H1 (cell line): ENCODE measurements around the gene EEF1AKMT3. TPM values are rescaled to one million over a fixed set of nuclear protein-coding genes. Genes with fewer than 3 reads are reported as not detected.

ENCODE experiments used
- CTCF ChIA-PET: fragments of 300-600 bp; sonication (Branson Sonifier 250); formaldehyde crosslinking; loops from one replicate; lab custom pipeline; 2021; ENCODE audit not compliant: partially characterized antibody; lab: Charles Lee
- POLR2A ChIA-PET: fragments of 300-600 bp; sonication (Branson Sonifier 250); formaldehyde crosslinking; loops from one replicate; lab custom pipeline; 2021; ENCODE audit warnings: inconsistent platforms; ENCODE audit not compliant: partially characterized antibody; lab: Charles Lee
- DNase-seq, 2 experiments: peaks; one replicate each; pipeline versions ENCODE4 v3.0.0 to v3.0.0-alpha.2; 2010 to 2022; ENCODE audit warnings: low spot score in 2 of 2, low read depth in 1 of 2, mixed read lengths in 1 of 2
- FAIRE-seq: peaks from 2 replicates; lab custom pipeline; 2011; peaks lifted over from hg19 to GRCh38; lab: Jason Lieb, UNC
- H2AFZ ChIP-seq: 2 replicates; pipeline ENCODE4 v1.8.1; 2012; ENCODE audit warnings: low read length, inconsistent platforms
- H2AK5ac ChIP-seq: 2 replicates; pipeline ENCODE4 v1.6.1; 2013; ENCODE audit warnings: low read depth, low read length
- H2BK120ac ChIP-seq: replicated peaks from 2 replicates; pipeline ENCODE3; 2013; ENCODE audit warnings: low read depth, low read length, inconsistent platforms
- H2BK12ac ChIP-seq: 2 replicates; pipeline ENCODE4 v1.6.1; 2013; ENCODE audit warnings: low read depth, low read length
- H2BK15ac ChIP-seq: 2 replicates; pipeline ENCODE4 v1.6.1; 2013; ENCODE audit warnings: low read length
- H2BK20ac ChIP-seq: 2 replicates; pipeline ENCODE4 v1.6.1; 2013; ENCODE audit warnings: low read length
- H2BK5ac ChIP-seq: 2 replicates; pipeline ENCODE4 v1.6.1; 2013; ENCODE audit warnings: low read depth, low read length
- H3K14ac ChIP-seq: 2 replicates; pipeline ENCODE4 v1.6.1; 2013; ENCODE audit warnings: inconsistent platforms; ENCODE audit not compliant: insufficient read length
- H3K18ac ChIP-seq: 2 replicates; pipeline ENCODE4 v1.6.1; 2013; ENCODE audit warnings: low read length; ENCODE audit errors: extremely low read depth
- H3K23ac ChIP-seq: 2 replicates; pipeline ENCODE4 v1.6.1; 2013; ENCODE audit warnings: inconsistent platforms; ENCODE audit not compliant: insufficient read length
- H3K23me2 ChIP-seq: 2 replicates; pipeline ENCODE4 v1.6.1; 2013; ENCODE audit warnings: low read depth, low read length
- H3K27ac ChIP-seq: 2 replicates; pipeline ENCODE4 v1.6.1; 2011; ENCODE audit warnings: low read depth, low read length, inconsistent platforms
- H3K27me3 ChIP-seq, 4 experiments: replicated peaks in 1 of 4; 1 replicate in 1 of 4; 2 replicates in 3 of 4; pipeline versions ENCODE4 v1.6.1 to v1.8.1; 2011 to 2013; ENCODE audit warnings: low read length in 3 of 4, mild to moderate bottlenecking in 3 of 4, inconsistent platforms in 2 of 4, mixed read lengths in 2 of 4, moderate library complexity in 1 of 4; ENCODE audit not compliant: control insufficient read depth in 3 of 4, insufficient read depth in 3 of 4; ENCODE audit errors: extremely low read depth in 1 of 4
- H3K36me3 ChIP-seq, 4 experiments: 2 replicates each; pipeline versions ENCODE4 v1.6.1 to v1.8.1; 2011 to 2013; ENCODE audit warnings: mild to moderate bottlenecking in 4 of 4, low read length in 3 of 4, moderate library complexity in 2 of 4, control low read depth in 1 of 4, inconsistent platforms in 1 of 4; ENCODE audit not compliant: insufficient read depth in 4 of 4, control insufficient read depth in 2 of 4
- H3K4ac ChIP-seq: replicated peaks from 2 replicates; pipeline ENCODE3; 2013; ENCODE audit warnings: low read length, low read depth, mixed read lengths, inconsistent platforms; ENCODE audit not compliant: insufficient read length
- H3K4me1 ChIP-seq, 4 experiments: replicated peaks in 1 of 4; 1 replicate in 1 of 4; 2 replicates in 3 of 4; pipeline versions ENCODE4 v1.6.1 to v1.8.1; 2011 to 2013; ENCODE audit warnings: low read length in 3 of 4, inconsistent platforms in 2 of 4, mixed read lengths in 1 of 4; ENCODE audit not compliant: insufficient read depth in 4 of 4, control insufficient read depth in 3 of 4
- H3K4me2 ChIP-seq, 2 experiments: 2 replicates each; pipeline versions ENCODE4 v1.6.1 to v1.8.1; 2011 to 2013; ENCODE audit warnings: low read depth in 2 of 2, low read length in 2 of 2, control low read depth in 1 of 2, inconsistent platforms in 1 of 2, mild to moderate bottlenecking in 1 of 2; ENCODE audit not compliant: insufficient read depth in 1 of 2
- H3K4me3 ChIP-seq, 4 experiments: fragments of 200-600, 300-600 bp in 1 of 4; sonication (generic), shearing (Covaris generic), sonication (Bioruptor Twin) in 1 of 4; 2 replicates each; pipeline versions ENCODE4 v1.5.1 to v1.8.1; 2011 to 2016; ENCODE audit warnings: low read length in 4 of 4, low read depth in 3 of 4, control low read depth in 2 of 4, inconsistent platforms in 2 of 4, mild to moderate bottlenecking in 2 of 4, mixed read lengths in 1 of 4, moderate library complexity in 1 of 4; ENCODE audit not compliant: insufficient read depth in 2 of 4; ENCODE audit errors: extremely low read depth in 1 of 4
- H3K56ac ChIP-seq: replicated peaks from 2 replicates; pipeline ENCODE3; 2013; ENCODE audit warnings: low read depth, mild to moderate bottlenecking, mixed read lengths, low read length, inconsistent platforms; ENCODE audit not compliant: insufficient read length
- H3K79me1 ChIP-seq: 2 replicates; pipeline ENCODE4 v1.6.1; 2013; ENCODE audit warnings: low read depth, low read length, control low read depth
- H3K79me2 ChIP-seq, 2 experiments: 2 replicates each; pipeline versions ENCODE4 v1.6.1 to v1.8.1; 2012 to 2013; ENCODE audit warnings: low read length in 2 of 2, mild to moderate bottlenecking in 2 of 2, inconsistent platforms in 1 of 2; ENCODE audit not compliant: insufficient read depth in 2 of 2, control insufficient read depth in 1 of 2
- H3K9ac ChIP-seq, 4 experiments: replicated peaks in 1 of 4; 1 replicate in 1 of 4; 2 replicates in 3 of 4; pipeline versions ENCODE4 v1.6.1 to v1.8.1; 2011 to 2013; ENCODE audit warnings: low read depth in 3 of 4, low read length in 3 of 4, control low read depth in 2 of 4, mild to moderate bottlenecking in 2 of 4, moderate library complexity in 2 of 4, inconsistent platforms in 1 of 4; ENCODE audit errors: extremely low read depth in 1 of 4
- H3K9me3 ChIP-seq, 2 experiments: 2 replicates each; pipeline versions ENCODE4 v1.6.1 to v1.8.1; 2012 to 2013; ENCODE audit warnings: mild to moderate bottlenecking in 2 of 2, moderate library complexity in 2 of 2, control low read depth in 1 of 2, inconsistent platforms in 1 of 2, low read depth in 1 of 2, low read length in 1 of 2, mixed read lengths in 1 of 2; ENCODE audit not compliant: insufficient read depth in 2 of 2
- H4K20me1 ChIP-seq, 2 experiments: replicated peaks in 1 of 2; 2 replicates each; pipeline versions ENCODE3 to v1.8.1; 2011 to 2013; ENCODE audit warnings: inconsistent platforms in 2 of 2, low read length in 2 of 2, mild to moderate bottlenecking in 1 of 2; ENCODE audit not compliant: insufficient read depth in 2 of 2, control insufficient read depth in 1 of 2
- H4K5ac ChIP-seq: 2 replicates; pipeline ENCODE4 v1.6.1; 2013; ENCODE audit warnings: low read length, low read depth, mixed read lengths, inconsistent platforms; ENCODE audit not compliant: insufficient read length
- H4K8ac ChIP-seq: 2 replicates; pipeline ENCODE4 v1.8.0; 2013; ENCODE audit warnings: mild to moderate bottlenecking, moderate library complexity, low read length, inconsistent platforms; ENCODE audit not compliant: insufficient read depth; ENCODE audit errors: extremely low read depth
- H4K91ac ChIP-seq: replicated peaks from 2 replicates; pipeline ENCODE3; 2013; ENCODE audit warnings: low read length, mixed read lengths, inconsistent platforms; ENCODE audit not compliant: insufficient read length
- JUN ChIP-seq: IDR thresholded peaks from 2 replicates; pipeline ENCODE4 v1.6.1; 2011; ENCODE audit warnings: low read depth, mild to moderate bottlenecking, improper control_type of control experiment, low read length
- RAD21 ChIP-seq, 2 experiments: IDR thresholded peaks in 1 of 2; conservative IDR thresholded peaks in 1 of 2; 2 replicates each; pipeline ENCODE4 v1.6.1; 2011; ENCODE audit warnings: low read depth in 2 of 2, low read length in 2 of 2, improper control_type of control experiment in 1 of 2, inconsistent platforms in 1 of 2, mild to moderate bottlenecking in 1 of 2, moderate library complexity in 1 of 2
- SIN3A ChIP-seq, 2 experiments: IDR thresholded peaks in 1 of 2; conservative IDR thresholded peaks in 1 of 2; 2 replicates each; pipeline ENCODE4 v1.6.1; 2011 to 2012; ENCODE audit warnings: low read length in 2 of 2, improper control_type of control experiment in 1 of 2, low read depth in 1 of 2, mild to moderate bottlenecking in 1 of 2
- SIRT6 ChIP-seq: IDR thresholded peaks from one replicate; pipeline ENCODE4 v1.7.1; 2012; ENCODE audit warnings: low read length, inconsistent platforms
- SRF ChIP-seq: IDR thresholded peaks from 2 replicates; pipeline ENCODE4 v1.6.1; 2011; ENCODE audit warnings: mild to moderate bottlenecking, low read depth, low read length, moderate library complexity
- WGBS, 2 experiments: shearing (Covaris generic) in 1 of 2; methylation state at CpG; one replicate each; pipeline versions ENCODE4 v1.1.6 to v1.1.7; 2013 to 2015; ENCODE audit warnings: low lambda C conversion rate in 2 of 2, mixed read lengths in 2 of 2, inconsistent platforms in 1 of 2, low coverage in 1 of 2, missing lambda C conversion rate in 1 of 2; ENCODE audit not compliant: insufficient replicate concordance in 2 of 2, insufficient coverage in 1 of 2, insufficient read length in 1 of 2; ENCODE audit errors: extremely low coverage in 1 of 2, missing lambda C conversion rate in 1 of 2; 5-methylcytosine and 5-hydroxymethylcytosine counted together
- polyA plus RNA-seq, 7 experiments: library from polyadenylated mRNA; depleted of rRNA in 3 of 7; stranded (reverse) in 5 of 7; unstranded in 2 of 7; fragments of >200 nt in 5 of 7; fragments of 200-250 nt in 2 of 7; gene quantifications; 1 replicate in 5 of 7; 2 replicates in 1 of 7; 4 replicates in 1 of 7; pipeline versions ENCODE4 v1.2.1 to v1.2.3, GENCODE V29; 2011 to 2013; ENCODE audit warnings: missing spikeins in 2 of 7, mixed read lengths in 2 of 7
- total RNA-seq: library from RNA; stranded (reverse); fragmentation: NEBNext Ultra II Directional; extraction: Animal tissue kit (Norgen Biotek cat#: 25700); gene quantifications from 2 replicates; pipeline ENCODE4 v1.2.1, GENCODE V29; 2021

Gene EEF1AKMT3
- total and polyA plus RNA-seq, 2 of the 8 experiments (the other 6 are each of a cell fraction or from before 2014, with no cell fraction given) = 3.1 to 4.4 TPM

GRCh38 chr12:57803319-57803893 lies 31.0 kb downstream of the EEF1AKMT3 start:
- 71% methylated on average over 9 of the region's 9 CpGs; no CpG with 5 or more reads in 1 of the 2 experiments for whole genome bisulfite sequencing, 2 experiments
- peak; percentile 82 for FAIRE-seq
- Histone ChIP-seq H3K4ac (no peak overlapping the region), H3K4me1 (peaks cover 0 to 2% (median under 1%) of the 10 kb centered on the region in 4 experiments; a peak in 1 of 7 replicates), H2BK15ac (no peak overlapping the region), H3K56ac (no peak overlapping the region), H2BK12ac (no peak overlapping the region), H2BK20ac (no peak overlapping the region), H2AFZ (no peak overlapping the region), H3K23me2 (no peaks in the 10 kb centered on the region), H3K9ac (no peak overlapping the region; a peak in 2 of 7 replicates), H3K9me3 (no peaks in the 10 kb centered on the region), H3K4me3 (no peak overlapping the region), H3K79me2 (no peaks in the 10 kb centered on the region), H3K23ac (no peak overlapping the region), H3K79me1 (no peaks in the 10 kb centered on the region), H3K4me2 (peak overlapping the region in 1 of 2 experiments; percentile 21; a peak in 1 of 4 replicates), H3K27me3 (no peaks in the 10 kb centered on the region), H4K8ac (no peak overlapping the region; the same call in 1 of the 2 replicates), H3K36me3 (no peaks in the 10 kb centered on the region; a peak in 3 of 8 replicates), H2AK5ac (no peak overlapping the region), H3K18ac (no peak overlapping the region), H3K27ac (no peak overlapping the region), H3K14ac (no peak overlapping the region), H4K5ac (no peak overlapping the region), H4K91ac (no peak overlapping the region), H2BK5ac (0 out of 2 replicates have a peak overlapping the region, but pooled peaks have one; percentile 18), H2BK120ac (no peak overlapping the region), H4K20me1 (no peaks in the 10 kb centered on the region)
- POLR2A ChIA-PET = interaction anchor here (0.9 to 8.0 kb wide), 8 partner anchors 10 to 101 kb away, joined by 3 to 71 read pairs (median 4); partner anchors contain the start of genes AVIL, CYP27B1 and TSFM
- peak; percentile 31 to 76 for DNase-seq
- CTCF ChIA-PET = interaction anchor here (0.5 to 6.9 kb wide), 31 partner anchors 12 to 299 kb away, joined by 3 to 146 read pairs (median 7); partner anchors contain the start of genes AVIL, CYP27B1 and TSFM
- TF ChIP-seq JUN (no peak), SIN3A (conservative IDR thresholded peaks at IDR 0.05 in 1 of 2, IDR thresholded peaks at IDR 0.05 in 1 of 2; ENCODE audit: low read depth in 1 of 2, low read length in 2 of 2) (no peak), SIRT6 (no peak), RAD21 (IDR thresholded peaks at IDR 0.05 in 1 of 2, conservative IDR thresholded peaks at IDR 0.05 in 1 of 2; ENCODE audit: low read depth in 2 of 2, low read length in 2 of 2) (peak; percentile 64 to 72), SRF (peak; percentile 12; the same call in 1 of the 2 replicates)
